Dermis microvascular lymphatic vessel endothelial cell (primary cell): ENCODE data around the gene TTC1. TPM values are rescaled to one million over a fixed set of nuclear protein-coding genes. Genes with fewer than 3 reads are reported as not detected.

ENCODE experiments used
- DNase-seq, 2 donors: peaks; one replicate each; pipeline versions ENCODE4 v3.0.0 to v3.0.0-alpha.2; 2010; ENCODE audit warnings: low read depth in 2 of 2
- total RNA-seq: library from RNA; depleted of rRNA; stranded (reverse); fragments of >200 nt; gene quantifications from 2 replicates; pipeline ENCODE4 v1.2.1, GENCODE V29; 2014

TTC1 gene
- total RNA-seq, 1 donor from 2014 or later = 38.9 TPM

- DNase-seq = peak in 1 of 2 donors; percentile 51
Observed at GRCh38 chr5:160083501-160083900, 74.6 kb downstream of the TTC1 start.

DNA sequence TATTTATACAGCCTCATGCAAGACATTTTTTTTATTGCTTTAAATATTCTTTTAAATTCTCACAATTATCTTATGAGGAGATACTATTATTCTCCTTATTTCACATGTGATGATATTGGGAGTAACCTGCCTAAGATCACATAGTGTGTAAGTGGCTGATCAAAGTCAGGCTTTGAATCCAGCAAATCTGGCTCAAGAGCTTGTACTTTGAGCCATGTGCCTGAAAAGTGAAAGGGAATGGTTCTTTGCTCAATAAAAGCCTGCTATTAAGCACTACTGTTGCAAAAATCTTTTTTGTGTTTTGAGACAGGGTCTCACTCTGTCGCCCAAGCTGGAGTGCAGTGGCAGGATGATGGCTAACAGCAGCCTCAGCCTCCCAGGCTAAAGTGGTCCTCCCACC is 75.2 kb downstream of the TTC1 start:
- no peak for DNase-seq

DNA sequence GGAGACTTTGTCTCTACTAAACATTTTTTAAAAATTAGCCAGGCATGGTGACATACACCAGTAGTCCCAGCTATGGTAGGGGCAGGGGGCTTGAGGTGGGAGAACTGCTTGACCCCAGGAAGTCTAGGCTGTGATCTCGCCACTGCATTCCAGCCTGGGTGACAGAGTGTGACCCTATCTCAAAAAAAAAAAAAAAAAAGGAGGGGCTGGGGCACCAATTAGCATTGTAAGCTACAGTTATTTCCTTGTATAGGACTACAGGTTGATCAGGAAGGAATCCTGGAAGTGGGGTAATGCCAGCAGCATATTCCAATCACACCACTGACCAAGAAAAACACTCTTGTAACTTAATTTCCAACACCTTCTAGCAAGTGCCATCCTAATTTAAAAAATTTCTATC is 78.3 kb downstream of the TTC1 start:
- no peak for DNase-seq

DNA sequence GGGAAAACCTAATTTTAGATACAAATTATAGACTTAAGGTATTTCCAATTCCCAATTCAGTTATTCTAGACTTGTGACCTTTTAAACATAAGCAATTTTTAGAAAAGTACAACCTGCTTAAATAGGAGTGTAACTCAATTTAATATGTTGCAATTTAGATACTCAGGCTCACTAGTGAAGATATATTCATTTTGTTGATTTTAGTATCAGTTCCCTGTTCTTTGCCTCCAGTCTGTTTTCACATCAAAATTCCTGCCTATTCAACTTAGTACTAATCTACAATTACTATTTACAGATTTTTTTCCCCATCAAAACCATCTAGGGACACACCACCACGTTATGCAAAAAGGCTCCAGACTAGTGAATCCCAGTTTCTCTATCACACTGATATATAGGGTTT is 79.9 kb downstream of the TTC1 start:
- DNase-seq = no peak

DNA sequence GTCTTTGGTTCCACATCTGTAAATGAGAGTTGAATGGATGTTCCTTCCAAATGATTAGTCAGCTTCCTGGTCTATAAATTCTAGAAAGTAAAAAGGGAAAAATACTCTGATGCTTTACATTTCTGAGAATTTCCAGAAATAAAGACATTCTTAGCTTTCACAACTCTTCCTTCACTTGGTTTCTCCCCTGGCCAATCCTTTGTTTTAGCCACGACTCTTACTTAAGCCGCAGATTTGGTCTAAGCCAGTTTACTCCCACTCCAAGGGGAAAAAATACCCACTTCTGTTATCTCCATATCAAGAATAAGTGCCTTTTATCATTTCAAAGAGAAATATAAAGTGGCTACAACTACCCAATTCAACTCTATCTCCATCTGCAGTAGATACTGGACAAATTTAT is 80.6 kb downstream of the TTC1 start:
- DNase-seq = peak in 1 of 2 donors; percentile 28

DNA sequence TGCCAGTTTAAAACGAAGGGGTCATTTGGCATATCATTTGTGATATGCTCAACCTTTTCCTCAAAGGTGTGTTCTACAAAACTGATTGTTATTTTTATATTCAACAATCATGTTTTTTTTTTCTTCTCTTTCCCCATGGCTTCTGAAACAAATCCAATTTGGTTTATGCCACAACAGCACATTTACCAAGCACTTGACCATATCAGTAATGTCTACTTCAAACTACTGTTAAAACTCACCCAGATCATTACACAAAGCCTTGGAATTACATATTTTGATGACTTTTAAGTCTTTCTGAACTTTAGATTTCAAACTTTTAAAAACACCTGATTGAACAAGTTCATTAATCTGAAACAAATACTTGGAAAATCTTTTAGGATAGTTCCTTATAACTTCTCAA is 81.1 kb downstream of the TTC1 start:
- no peak for DNase-seq

DNA sequence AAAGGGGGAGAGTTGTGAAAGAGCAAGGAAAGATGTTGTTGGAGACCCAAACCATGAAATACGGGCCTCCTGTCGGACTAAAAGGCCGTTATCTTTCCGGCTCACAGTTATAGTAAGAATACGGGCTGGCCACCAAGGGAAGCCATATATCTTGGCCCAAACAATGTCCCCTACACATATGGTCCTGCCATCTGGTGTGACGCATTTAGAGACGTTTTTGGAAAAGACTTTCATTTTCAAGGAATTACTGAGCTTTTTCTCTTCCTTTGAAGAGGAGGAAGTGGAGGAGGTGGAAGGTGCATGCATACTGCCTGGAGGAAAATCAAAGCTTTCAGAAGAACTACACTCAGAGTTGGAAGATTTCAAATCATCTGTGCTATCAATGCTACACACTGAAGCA is 83.6 kb downstream of the TTC1 start:
- no peak for DNase-seq

GRCh38 chr5:160092960-160093707 is 84.2 kb downstream of the TTC1 start:
- DNase-seq = no peak

DNA sequence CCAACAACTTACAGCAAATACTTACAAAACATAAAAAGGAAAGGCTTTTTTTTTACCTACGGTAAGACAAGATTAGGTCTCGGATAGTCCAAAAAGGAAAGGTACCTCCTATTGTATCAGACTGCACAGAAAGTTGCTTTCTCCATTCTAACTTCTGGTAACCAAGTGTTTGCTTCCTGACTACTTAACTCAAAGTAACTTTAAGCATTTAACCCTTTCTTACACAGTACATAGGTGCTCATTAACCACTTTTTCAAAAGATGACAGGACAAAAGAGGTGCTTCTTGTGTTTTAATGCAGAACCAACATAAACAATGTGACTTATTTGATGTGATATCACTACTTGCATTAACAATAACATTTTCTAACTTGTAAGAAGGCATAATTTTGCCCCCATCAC is 87.2 kb downstream of the TTC1 start:
- no peak for DNase-seq

DNA sequence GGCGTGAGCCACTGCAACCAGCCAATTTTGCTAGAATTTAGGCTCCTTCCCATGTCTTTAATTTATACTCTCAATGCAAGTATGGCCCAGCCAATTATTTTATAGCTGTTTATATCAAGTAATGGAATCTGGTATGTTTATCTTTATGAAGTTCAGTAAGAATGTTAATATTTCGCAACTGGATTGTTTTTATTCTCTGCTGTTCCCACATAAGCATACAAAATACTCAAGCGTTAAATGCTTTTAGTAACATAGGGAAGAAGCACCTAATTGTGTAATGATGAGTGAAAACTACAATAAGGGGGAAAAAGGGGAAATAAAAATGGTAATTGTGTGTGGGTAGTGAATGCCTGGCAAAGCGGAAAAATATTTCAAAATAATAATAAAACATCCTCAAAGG is 89.1 kb downstream of the TTC1 start:
- no peak for DNase-seq

DNA sequence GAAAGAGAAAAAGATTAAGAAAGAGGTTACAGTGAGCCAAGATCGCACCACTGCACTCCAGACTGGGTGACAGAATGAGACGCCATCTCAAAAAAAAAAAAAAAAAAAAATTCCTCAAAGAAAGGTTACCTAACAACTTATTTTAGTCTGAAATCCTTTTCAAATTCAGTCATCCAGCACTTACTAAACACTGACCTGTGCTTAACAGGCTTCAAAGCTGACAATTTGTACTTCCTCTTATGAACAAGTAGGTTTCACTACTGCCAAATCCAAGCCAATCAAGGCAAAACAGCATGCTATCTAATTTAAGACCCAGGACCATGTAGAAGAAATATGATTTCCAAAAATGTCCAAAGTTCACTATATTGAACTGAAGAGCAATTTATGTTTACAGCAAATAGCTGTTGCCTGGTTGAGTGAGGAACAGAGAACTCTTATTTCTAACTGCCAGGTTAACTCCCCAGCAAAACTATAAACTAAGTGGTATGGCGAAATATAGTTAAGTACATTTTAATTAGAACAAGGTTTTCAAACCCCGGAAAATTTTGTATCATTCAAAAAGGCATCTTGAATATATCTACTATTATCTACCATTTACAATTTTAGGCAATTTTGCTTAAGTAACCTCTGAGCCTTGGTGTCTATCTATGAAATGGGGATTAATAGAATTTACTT is 96.9 kb downstream of the TTC1 start:
- DNase-seq = no peak

DNA sequence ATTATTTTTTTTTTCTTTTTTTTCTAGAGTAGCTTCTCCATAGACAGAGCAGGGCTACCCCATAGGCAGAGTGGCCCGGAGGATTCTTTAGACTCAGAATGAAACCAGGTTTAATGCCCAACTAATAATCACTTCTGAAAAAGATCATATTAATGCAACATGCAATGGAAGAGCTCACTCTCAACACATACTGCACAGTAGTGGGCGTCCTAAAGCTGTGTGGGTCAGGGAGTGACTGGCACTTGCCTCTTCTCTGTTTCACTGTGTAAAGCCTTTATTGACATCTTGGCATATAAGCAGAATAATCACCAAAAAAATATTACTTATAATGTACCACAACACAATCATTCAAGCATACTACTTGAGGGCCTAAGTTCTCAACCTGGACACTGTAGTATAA is 99.2 kb downstream of the TTC1 start:
- DNase-seq = no peak

Other genes with a start within 250 kb of the TTC1 start
- under 0.01 TPM in 2 replicates for gene ADRA1B, start 92.7 kb upstream of the TTC1 start, total RNA-seq
- 9.0 and 12.1 TPM in 2 replicates for gene PWWP2A, start 110.3 kb downstream of the TTC1 start, total RNA-seq
- gene FABP6, start 220.4 kb downstream of the TTC1 start, total RNA-seq = not detected in 2 replicates